HT1080 (cell line): ENCODE results near the gene PDE9A. TPM values are rescaled to one million over a fixed set of nuclear protein-coding genes. Genes with fewer than 3 reads are reported as not detected.

Source experiments
- DNase-seq: peaks from one replicate; pipeline ENCODE4 v3.0.0-alpha.2; 2015; ENCODE audit warnings: low read depth
- total RNA-seq: library from RNA; depleted of rRNA; stranded (reverse); fragments of >200 nt; shearing (Covaris generic); gene quantifications from 2 replicates; pipeline ENCODE4 v1.2.3, GENCODE V29; 2014

Gene PDE9A
- total RNA-seq, 1 experiment from 2014 or later = 0.02 TPM

DNA sequence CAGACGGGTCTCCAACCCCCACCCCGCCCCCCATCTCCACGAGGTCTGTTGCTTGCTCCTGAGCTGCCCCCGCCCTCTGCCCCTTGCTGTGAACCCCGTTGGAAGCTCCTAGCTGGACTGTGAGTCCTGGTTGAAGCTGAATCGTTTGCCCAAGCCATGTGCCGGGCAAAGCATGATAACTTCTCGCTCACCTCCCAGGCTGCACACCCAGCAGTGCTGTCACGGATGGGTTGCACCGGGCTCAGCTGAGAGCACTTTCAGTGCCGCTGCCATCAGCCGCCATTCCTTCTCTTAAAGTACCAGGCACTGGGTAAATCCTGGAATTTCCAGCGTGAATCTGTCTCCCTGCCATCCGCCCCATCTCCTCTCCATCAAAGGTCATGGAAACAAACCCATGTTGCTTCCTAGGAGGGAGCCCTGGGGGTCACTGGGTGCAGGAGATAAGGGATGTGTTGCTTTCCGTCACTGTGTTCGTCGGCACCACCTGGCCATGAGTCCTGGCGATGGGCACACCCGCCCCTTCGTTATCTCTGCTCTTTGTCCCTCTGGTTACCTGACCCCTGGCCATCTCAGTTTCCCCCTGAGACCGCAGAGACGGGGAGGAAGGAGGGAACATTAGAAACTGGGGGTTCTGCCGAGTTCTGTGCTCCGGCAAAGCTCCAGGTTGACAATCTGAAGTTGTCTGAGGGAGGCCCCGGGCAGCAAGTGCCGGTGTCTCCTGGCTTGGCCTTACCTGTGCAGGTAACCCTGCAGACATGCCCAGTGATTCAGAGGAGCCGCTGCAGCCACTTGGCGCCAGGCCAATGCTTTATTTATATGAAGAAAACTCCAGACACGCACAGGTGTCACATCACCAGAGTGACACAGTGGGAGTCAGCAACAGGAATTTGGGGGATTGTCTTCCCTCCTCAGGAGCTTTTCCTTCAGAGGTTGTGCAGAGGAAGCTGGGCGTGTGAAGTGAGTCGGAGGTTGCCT, 2.7 kb downstream of the PDE9A start:
- DNase-seq = no peak

DNA sequence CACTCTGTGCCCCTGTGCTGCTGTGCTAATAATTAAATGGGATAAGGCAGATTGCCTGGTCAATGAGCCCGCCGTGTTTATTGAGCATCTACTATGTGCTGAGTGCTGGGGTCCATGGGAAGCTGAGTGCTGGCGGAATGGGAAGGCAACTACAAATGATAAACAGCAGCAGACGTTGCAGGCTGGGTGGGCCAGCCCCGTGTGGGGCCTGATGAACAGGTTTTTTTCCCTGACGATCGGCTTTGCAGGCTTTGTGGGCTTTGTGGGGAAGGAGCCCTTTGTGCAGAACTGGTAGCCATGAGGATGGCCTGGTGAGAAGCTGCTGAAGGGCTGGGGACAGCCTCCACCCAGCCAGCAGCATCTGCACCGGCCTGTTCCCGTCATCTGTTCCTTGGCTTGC, 3.5 kb downstream of the PDE9A start:
- DNase-seq = no peak

DNA sequence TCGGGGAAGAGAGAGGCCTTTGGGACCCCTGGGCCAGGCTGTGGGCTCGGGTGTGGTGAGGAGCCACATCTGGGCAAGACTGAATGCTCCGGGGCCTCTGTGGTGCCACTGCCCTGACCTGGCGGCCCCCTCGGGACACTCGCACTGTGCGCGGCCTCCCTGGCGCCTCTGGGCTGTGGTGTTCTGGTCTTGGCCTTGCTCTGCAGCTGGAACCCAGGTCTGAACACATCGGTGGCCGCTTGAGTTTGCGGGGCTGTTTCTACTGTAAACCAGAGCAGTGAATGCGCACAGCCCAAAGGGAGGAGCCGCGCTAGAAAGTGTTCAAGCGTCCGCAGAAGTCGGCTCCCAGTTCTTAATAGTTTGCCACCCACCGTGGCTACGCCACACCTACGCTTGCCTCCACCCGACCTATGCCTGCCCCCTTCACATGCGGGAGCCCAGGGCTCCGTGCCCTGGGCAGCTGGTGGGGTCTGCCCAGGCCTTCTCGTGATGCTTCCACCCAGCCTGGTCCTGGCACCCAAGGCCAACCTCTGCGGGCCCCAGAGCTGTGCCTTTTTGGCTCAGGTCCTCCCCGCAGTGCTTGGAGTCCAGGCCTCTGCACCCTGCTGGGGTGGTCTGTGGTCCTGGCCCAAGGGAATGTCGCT, 4.4 kb downstream of the PDE9A start:
- DNase-seq = no peak

GRCh38 chr21:42658320-42659105, 5.1 kb downstream of the PDE9A start:
- no peak for DNase-seq

DNA sequence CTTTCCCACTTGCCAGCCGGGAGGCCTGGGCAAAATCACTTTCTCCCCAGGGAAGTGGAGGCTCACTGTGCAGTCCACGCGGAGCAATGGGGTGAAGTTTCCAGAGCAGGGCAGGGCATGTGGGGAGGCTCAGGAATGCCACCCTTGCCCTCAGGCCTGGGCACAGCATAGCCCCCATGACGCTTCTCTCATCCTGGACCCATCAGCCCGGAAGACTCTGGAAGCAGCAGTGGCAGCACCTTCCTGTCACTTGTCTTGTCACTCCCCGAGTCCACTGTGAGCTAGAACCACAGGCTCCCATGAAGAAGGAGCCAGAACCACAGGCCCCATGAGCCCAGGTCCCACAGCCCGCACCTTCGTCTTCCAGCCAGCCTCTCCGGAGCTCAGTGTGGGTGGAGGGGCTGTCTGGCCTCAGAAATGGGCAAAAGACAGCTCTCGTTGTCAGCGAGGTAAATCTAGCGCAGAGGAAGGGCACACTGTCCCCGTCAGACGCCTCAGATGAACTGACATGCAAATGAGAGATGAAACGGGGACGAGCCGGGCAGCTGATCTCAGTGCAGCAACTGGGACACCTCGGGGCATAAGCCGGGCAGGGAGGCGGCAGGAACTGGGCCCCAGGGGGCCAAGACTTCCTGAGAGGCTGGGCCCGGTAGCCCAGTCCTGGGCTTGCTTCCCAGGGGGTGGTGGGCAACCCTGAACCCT, 6.1 kb downstream of the PDE9A start:
- DNase-seq = no peak

GRCh38 chr21:42660118-42660470, 6.7 kb downstream of the PDE9A start:
- DNase-seq = no peak

DNA sequence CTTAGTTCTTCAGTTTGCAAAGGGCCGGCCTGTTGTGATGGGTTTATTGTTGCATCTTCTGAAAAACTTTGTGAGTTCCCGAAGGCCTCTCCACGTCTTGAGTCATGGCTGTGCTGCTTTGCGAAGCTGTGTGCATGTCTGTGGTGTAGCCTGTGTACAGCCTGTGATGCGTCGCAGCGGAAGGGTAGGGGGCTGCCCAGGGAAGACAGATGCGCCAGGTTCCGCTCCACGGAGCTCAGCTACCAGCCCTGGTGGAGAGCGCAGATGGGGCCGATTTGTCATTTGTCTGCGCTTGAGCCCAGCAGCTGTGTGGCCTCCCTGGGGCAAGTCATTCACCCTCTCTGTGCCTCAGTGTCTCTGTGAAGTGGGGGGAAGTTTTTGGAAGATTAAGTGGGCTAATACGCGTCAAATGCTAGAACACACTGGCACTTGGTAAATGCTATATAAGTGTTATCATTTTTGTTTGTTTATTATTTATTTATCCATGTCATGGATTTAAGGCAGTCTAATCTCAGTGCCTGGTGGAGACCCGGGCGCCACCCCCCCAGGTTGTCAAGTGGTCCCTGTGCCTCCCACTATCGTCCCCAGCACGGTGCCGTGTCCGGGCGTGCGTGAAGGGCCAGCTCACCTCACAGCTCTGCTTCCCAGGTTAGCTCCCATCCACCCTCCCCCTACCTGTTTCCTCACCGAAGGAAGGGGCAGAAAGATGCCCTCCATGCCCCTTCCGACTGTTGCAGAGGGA, 8.4 kb downstream of the PDE9A start:
- no peak for DNase-seq

- no peak for DNase-seq
Observed at GRCh38 chr21:42662430-42663199, 9.2 kb downstream of the PDE9A start.

GRCh38 chr21:42663200-42663750, 9.9 kb downstream of the PDE9A start:
- no peak for DNase-seq

- no peak for DNase-seq
Observed at GRCh38 chr21:42663860-42664535, 10.6 kb downstream of the PDE9A start.

GRCh38 chr21:42664614-42665013, 11.2 kb downstream of the PDE9A start:
- DNase-seq = no peak

GRCh38 chr21:42665026-42665425, 11.6 kb downstream of the PDE9A start:
- DNase-seq = no peak

GRCh38 chr21:42665484-42665883, 12.1 kb downstream of the PDE9A start:
- DNase-seq = no peak

DNA sequence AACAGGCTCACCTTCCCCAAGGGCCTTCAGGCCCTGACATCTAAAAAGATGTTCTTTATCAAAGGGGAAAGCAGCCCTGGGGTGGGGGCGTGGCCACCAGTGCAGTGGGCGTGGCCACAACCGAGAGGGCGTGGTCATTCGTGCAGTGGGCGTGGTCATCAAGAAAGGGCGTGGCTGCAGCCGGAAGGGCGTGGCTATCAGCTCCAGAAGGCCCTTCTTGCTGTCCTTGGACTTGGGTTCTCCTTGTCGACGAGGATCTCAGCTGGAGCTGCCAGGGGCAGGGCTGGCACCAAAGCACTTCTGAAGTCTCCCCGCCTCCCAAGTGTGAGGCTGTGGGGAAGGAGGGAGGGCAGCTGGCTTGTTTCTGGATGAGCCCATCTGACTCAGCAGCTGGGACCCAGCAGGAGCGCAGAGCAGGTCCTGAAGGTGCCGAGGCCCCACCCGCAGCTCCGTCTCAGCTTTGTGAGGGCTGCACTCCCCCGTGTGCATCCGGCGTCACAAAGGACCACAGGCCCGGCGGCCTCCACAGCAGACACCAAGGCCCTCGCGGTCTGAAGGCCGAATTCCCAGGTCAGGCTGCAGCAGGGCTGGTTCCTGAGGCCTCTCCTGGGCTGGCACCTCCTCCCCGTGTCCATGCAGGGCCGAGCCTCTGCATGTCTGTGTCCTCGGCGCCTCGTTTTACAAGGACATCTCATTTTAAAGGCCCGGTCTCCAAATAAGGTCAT, 12.8 kb downstream of the PDE9A start:
- no peak for DNase-seq

- no peak for DNase-seq
Observed at GRCh38 chr21:42666925-42667324, 13.5 kb downstream of the PDE9A start.

DNA sequence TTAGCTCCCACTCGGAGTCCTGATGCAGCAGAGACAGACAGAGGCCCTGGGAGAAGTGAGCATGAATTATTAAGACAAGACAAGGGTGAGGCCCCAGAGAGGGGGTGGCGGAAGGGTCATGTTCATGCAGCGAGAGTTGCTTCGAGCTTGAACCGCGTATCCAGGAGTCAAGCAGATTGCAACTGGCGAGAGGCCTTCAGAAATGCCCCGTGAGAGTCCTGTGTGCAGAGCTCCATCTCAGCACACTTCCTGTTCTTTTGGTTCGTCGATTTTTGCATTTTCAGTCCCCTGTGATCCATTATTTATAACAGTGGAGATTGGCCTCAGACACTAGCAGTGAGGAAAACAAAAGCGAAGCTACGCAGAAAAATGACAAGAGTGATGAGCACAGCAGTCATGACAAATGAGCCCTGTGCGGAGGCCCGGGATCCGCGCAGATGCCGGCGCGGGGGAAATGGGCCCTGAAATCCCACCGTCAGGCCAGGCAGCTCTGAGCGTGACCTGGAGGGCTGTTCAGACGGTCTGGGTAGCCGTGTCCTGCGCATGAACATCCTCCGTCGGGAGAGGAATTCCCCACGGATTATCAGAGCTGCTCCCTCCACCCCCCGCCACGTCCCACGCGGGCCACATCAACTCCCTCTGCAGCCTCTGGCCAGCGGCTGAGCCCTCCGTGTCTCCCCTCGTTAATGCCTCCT, 15.0 kb downstream of the PDE9A start:
- no peak for DNase-seq

GRCh38 chr21:42669041-42669440, 15.6 kb downstream of the PDE9A start:
- no peak for DNase-seq
